SKM-1 (cell line): ENCODE data around the gene USP51.
A peak's percentile ranks its signal among the peaks of the same experiment; 100 is the strongest.
"Not testable (repeated sequence)": the region's sequence is repeated elsewhere in the genome, so short reads cannot be mapped to it uniquely, and the experiment has no call there.

ENCODE experiments used
- DNase-seq: peaks from one replicate; lab custom pipeline; 2025; ENCODE audit not compliant: unreplicated experiment; lab: John Stamatoyannopoulos, UW

Gene USP51

GRCh38 chrX:55465791-55466190, 23.9 kb downstream of the USP51 start:
- DNase-seq = not testable (repeated sequence)

DNA sequence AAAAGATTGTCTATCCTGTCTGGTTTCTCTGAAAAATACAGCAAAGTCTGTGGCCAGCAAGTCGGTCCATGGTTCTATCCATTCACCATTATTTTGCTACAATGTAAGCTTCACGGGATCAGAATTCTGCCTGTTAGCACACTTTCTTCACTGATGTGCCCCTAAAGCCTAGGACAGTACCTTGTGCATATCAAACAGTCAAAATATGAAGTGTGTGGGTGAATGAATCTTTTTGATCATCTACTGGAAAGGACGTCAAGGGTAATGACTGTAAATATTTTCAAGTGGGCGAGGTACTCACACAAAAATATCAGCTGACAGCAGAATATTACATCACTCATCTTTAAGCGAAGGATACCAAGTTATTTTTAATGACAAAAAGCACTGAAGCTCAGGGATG, 24.5 kb downstream of the USP51 start:
- DNase-seq = not testable (repeated sequence)

DNA sequence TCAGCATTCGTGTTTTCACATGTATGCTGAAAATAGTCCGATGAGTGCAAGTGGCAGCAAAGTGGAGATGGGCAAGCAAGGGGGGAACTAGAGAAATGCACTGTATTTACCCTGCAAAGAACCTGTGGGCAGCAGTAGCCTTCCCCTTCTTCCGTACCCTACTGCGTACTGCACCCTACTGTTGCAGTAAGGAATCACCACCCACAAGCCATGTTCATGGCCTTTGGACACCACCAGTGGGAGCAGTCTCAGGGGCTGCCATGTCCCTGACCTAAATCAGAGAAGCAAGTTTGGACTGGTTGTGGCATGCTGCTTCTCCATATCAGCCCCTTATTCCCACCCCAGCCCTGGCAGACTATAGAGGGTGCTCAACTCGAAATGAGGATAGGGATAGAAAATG, 25.6 kb downstream of the USP51 start:
- not testable (repeated sequence) for DNase-seq

DNA sequence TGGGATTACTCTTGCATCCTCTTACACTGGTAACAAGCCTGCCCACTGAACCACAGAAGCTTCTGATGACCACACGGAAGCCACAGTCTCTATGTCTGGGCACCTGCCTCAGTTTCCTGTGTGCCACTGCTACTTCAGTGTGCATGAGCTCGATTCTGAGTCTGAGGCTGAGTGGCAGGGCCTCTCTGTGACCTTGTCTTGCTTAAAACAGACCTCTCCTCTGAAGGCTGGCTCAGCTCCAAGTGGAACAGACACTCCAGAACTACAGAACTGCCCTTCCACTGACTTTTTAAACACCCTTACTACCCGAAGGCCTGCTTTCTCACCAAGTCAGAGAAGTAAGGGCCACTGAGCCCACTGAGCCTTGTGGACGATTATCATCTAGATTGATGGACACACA, 29.7 kb downstream of the USP51 start:
- not testable (repeated sequence) for DNase-seq

- DNase-seq = not testable (repeated sequence)
Observed at GRCh38 chrX:55459426-55459825, 30.2 kb downstream of the USP51 start.

- not testable (repeated sequence) for DNase-seq
Observed at GRCh38 chrX:55455708-55456107, 33.9 kb downstream of the USP51 start.

GRCh38 chrX:55452833-55453124, 36.9 kb downstream of the USP51 start:
- no peak for DNase-seq

DNA sequence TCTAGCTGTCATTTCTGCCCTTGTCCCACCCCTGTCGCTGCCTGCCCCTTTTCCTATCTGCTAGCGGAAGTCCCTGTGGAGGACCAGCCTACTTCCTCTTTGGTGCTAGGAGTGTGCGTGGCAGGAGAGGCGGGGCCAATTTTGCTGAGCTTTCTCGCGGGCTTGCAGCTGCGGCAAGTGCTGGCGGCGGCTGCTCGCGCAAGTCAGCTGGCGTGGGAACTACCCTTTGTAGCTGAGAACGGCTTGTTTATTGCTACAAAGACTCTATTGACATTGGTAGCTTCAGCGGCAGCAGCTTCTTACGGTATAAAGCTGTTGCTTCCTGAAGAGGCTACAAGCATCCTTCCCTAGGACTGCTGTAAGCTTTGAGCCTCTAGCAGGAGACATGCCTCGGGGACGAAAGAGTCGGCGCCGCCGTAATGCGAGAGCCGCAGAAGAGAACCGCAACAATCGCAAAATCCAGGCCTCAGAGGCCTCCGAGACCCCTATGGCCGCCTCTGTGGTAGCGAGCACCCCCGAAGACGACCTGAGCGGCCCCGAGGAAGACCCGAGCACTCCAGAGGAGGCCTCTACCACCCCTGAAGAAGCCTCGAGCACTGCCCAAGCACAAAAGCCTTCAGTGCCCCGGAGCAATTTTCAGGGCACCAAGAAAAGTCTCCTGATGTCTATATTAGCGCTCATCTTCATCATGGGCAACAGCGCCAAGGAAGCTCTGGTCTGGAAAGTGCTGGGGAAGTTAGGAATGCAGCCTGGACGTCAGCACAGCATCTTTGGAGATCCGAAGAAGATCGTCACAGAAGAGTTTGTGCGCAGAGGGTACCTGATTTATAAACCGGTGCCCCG, 37.4 kb downstream of the USP51 start, which contains the start of gene MAGEH1:
Gene MAGEH1 (plus strand): TSS at position 138 of the 843 bp plus-strand sequence. CDS start 248 bp downstream, at position 386.
- peak; percentile 4 for DNase-seq

DNA sequence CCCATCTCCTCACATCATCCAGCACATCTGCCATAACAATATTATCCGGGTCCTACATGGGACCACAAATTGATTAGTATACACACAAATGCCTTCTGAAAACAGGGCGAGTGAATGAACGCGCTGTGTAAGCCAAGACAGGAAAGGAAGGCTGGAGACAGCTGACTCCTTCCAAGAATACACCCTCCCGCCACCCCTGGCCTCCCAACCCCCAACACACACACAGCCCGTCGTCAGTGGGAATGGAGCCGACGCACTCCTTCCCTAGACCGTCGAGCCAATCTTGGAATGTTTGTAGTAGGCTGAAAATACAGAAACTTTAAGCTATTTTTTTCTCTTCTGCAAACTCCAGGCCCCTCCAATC, 38.0 kb downstream of the USP51 start:
- no peak for DNase-seq

DNA sequence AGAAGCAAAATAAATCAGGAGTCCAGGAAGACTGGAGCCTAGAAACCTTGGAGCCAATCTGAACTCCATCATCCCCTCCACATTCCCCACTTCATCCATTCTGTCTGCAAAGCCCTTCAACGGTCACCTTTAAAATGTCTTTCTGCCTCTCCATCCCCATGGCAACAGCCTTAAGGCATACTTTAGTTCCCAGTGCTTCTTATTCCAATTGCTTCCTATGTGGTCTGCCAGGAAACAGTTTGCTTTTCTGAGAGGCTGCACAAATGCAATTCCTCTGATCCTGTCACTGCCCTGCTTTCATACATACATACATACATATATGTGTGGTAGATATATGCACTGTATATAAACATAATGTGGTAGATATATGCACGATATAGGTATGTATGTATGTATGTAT, 38.5 kb downstream of the USP51 start:
- no peak for DNase-seq

- no peak for DNase-seq
Observed at GRCh38 chrX:55450259-55450658, 39.4 kb downstream of the USP51 start.

DNA sequence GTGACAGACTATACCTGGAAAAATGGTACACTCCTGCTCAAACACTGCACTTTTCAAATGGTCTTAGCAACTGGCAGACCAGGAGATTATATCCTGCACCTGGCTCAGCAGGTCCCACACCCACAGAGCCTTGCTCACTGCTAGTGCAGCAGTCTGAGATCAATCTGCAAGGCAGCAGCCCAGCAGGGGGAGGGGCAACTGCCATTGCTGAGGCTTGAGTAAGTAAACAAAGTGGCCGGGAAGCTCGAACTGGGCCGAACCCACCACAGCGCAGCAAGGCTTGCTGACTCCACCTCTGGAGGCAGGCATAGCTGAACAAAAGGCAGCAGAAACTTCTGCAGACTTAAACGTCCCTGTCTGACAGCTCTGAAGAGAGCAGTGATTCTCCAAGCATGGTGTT, 46.2 kb downstream of the USP51 start:
- DNase-seq = not testable (repeated sequence)
